ENCODE data around the gene TMC2.
"Not testable (repeated sequence)": the region's sequence is repeated elsewhere in the genome, so short reads cannot be mapped to it uniquely, and the experiment has no call there.

The TMC2 gene

DNA sequence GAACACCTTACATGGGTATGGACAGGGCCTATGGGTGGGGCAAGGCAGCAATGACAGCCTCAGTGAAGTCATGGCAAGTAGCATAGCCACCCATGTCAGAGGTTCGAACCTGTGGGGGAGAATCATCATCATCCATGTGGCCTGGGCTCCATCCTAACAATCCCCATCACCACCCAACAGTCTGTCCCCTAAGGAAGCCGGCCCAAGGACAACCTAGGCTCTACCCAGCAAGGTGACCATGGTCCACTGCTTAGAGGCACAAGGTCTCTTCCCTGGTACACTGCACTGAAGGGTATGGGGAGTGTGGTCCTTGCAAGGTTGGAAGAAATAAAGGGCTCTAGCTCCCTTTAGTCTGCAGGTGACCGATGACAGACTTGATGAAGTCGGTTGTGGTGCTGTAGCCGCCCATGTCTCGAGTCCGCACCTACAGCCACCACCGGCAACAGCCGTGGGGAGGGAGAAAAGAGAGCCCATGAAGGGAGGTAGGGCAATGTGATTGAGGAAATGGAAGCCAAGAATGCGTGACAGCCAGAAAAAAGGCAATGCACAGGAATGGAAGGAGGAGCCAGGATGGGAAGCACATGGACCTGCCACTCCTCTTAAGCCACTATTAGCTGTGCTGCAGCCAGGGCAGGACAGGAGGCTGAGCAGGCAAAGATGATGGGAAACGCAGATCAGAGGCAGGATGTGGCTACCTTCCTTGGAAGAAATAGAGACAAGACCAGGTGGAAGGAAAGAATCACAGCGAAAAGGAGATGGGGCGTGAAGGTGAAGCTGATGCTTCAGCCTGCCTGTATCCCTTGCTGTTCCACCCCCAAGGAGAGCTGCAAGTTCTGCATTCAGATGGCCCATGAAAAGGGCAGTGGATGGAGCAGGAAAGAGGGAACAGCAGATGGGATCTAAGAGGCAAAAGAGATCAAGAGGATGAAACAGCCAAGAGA lies 122.3 kb downstream of the TMC2 start:
- DNase-seq (ENCODE audit: low read depth in 2 of 2, low spot score in 1 of 2): no peak

DNA sequence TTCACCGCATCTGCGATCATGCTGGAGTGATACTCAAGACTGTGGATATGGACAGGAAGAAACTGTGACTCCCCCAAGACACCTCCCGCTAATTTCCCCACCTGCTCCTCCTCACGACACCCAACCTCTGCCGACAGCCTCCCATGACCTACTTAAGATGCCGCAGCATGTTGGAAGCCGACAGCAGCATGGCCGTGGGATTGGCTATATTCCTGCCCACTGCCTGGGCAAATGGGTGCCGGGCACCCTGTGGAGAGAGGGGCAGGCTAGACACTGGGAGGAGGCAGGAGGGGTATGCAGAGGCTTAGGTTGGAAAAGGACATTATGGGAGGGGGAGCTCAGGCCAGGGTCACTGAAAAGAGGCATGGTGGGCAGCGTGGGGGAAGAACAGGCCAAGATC lies 123.2 kb downstream of the TMC2 start:
- DNase-seq (ENCODE audit: low read depth in 2 of 2, low spot score in 1 of 2): no peak

DNA sequence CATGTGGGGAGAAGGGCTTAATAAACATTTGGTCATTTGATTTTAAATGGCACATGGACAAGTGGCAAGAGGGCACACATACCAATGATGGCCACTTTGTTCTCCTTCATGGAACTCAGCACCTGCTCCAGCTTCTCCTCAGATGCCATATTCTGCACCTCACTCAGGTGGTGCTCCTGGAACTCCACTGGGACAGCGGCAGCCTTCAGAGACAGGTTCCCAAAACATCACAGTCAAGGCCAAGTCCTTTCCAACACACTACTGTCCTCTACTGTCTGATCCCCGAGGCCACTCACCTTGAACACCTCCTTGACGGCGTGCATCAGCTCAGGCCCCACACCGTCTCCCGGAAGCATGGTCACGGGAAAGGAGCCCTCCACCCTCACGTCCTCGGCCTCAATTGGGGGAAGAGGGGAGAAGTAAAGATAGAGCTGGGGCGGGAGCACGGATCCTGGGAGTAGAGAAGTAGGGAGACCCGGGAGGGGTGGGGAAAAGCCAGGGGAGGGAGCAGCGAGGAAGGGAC lies 127.1 kb downstream of the TMC2 start:
- no peak for DNase-seq (ENCODE audit: low read depth in 2 of 2, low spot score in 1 of 2)

DNA sequence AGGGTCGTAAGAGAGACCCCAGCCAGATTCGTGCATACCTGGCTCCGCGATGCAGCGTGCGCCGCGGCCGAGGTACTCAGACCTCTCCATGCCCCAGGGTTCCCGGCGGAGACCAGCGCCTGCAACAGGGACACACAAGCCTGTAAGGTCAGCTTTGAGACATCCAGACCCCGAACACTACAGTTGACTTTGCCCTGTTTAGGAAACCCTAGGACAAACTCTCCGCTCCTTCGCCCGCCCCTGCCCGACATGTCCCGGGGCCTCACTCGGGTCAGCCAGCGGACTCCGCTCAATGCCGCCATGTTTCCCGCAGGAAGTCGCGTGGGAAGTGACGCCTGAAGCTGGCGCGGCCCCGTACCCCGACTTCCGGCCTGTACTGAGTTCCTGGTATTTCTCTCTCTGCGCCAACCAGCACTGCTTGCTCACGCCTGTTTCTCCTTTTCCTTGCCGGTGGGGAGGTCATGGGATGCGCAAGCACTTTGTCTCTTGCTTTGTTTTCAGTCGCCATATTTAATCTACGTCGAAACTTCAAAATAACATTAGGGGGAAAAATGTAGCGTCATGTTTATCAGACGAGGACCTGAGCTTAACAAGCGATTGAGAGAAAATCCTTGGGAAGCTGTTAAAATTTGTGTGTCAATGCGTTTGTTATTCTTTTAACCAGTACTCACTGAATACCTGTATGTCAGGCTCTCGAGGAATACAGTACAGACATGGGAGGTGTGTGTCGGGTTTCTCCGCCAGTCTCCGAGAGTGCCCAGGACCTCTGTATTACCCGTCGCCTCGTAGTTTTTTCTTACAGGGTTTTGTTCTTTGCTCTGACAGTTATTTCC lies 127.7 kb downstream of the TMC2 start, which contains the start of gene IDH3B:
IDH3B (minus strand) TSS at position 330 of the 833 bp plus-strand sequence; CDS start at position 302, 28 bp downstream.
- peak; percentile 80 to 89 for DNase-seq (ENCODE audit: low read depth in 2 of 2, low spot score in 1 of 2)

DNA sequence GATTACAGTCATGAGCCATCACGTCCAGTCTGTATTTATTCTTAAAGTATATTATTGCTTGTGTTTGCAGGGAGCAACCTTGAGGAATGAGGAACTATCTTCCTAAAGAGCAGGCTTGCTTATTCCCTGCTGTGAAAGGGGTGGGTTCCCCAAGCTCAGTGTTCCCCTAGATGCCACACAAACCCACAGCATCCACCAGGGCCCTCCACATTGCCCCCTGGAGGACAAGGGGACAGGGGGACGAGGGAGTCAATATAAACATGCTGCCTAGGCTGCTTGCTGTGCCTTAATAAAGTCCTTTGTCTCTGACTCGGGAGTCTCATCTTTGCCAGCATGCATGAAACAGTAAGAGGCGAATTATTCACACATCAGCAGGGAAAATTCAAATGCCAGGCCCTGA lies 135.6 kb downstream of the TMC2 start:
- DNase-seq (ENCODE audit: low read depth in 2 of 2, low spot score in 1 of 2): no peak

DNA sequence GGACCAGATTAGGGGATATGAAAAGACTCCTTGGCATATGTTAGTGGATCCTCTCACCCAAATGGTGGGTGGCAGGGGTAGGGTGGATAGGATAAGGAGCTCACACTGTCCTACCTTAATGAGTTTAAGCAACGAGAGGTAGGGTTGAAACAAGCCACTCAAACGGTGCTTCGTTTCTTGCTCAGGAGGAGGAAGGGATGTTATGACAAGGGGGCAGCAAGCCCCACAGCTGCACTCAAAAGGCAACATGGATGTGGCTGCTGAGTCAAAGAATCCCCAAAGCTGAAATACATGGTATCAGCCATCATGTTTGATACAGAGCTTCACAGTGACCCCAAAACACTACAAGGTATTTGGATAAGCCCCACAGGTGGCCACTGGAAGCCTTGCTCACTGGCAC lies 136.1 kb downstream of the TMC2 start:
- no peak for DNase-seq (ENCODE audit: low read depth in 2 of 2, low spot score in 1 of 2)

DNA sequence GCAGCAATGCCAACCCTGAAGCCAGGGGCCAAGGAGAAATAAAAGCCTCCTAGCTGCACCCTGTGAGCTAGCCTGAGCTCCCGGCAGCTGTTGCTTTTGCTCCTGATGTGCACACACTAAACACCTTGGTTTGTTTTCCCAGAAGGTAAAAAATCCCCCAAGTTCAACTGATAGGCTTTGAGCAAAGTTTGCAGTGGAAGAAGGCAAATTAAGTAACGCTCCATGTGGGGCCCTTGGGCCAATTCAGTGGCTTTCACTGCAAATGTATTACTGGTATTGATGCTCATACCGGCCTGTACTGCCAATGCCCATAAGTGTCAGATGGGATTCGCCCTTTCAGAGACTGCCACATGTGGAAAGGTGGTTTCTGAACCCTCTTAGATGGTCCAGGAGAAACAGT lies 137.1 kb downstream of the TMC2 start:
- DNase-seq (ENCODE audit: low read depth in 2 of 2, low spot score in 1 of 2): no peak

DNA sequence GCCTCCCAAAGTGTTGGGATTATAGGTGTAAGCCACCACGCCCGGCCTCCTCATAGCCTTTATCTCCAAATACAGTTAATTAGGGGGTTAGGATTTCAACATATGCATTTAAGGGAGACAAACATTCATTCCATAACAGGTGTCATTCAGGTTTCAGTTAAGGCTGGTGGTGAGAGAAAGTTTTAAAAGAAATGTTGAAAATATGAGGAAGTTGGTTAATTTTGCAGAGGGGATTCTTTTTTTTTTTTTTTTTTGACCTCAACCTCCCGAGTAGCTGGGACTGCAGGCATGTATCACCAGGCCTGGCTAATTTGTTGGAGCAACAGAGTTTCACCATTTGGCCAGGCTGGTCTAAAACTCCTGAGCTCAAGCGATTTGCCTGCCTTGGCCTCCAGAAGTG lies 143.7 kb downstream of the TMC2 start:
- DNase-seq (ENCODE audit: low read depth in 2 of 2, low spot score in 1 of 2): no peak

DNA sequence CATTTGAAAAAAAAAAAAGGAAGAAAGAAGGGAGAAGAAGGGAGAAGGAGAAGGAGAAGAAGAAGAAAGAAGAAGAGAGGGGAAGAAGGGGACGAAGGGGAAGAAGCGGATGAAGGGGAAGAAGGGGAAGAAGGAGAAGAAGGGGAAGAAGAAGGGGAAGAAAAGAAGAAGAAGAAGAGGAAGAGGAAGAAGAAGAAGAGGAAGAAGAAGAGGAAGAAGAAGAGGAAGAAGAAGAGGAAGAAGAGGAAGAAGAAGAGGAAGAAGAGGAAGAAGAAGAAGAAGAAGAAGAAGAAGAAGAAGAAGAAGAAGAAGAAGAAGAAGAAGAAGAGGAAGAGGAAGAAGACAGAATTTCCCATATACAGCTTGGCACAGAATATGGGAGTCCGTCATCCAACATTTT lies 145.7 kb downstream of the TMC2 start:
- DNase-seq (ENCODE audit: low read depth in 2 of 2, low spot score in 1 of 2): not testable (repeated sequence)

DNA sequence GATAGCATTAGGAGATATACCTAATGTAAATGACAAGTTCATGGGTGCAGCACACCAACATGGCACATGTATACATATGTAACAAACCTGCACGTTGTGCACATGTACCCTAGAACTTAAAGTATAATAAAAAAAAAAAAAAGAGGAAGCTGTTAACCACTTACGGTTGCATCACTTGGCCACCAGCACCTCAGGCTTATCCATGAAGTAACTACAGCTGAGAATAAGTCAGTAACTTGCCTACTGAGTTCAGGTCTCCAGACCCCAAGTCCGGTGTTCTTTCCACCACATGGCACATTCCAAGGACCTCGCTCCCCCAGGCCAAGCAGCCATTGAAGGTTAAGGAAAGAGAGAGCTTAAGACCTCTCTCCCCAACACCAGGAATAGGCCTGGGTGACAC lies 148.4 kb downstream of the TMC2 start:
- DNase-seq (ENCODE audit: low read depth in 2 of 2, low spot score in 1 of 2): not testable (repeated sequence)

DNA sequence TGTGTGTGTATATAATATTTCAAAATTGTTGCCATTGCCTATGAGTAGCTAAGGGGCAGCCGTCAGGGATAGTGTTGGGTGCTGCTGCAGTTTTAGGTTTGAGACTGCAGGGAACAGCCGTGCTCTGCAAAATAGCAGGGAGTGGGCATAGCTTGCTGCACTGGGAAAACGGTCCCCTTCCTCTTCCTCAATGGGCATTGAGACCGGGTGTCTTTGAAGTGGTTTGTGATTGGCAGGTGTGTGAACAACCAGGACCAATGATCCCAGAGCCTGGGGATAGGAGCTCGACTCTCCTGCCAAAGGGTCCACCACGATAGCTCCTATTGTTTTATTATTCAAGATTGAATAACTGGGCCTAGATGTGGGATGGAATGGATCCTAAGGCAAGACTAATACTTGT lies 151.1 kb downstream of the TMC2 start:
- DNase-seq (ENCODE audit: low read depth in 2 of 2, low spot score in 1 of 2): no peak

DNA sequence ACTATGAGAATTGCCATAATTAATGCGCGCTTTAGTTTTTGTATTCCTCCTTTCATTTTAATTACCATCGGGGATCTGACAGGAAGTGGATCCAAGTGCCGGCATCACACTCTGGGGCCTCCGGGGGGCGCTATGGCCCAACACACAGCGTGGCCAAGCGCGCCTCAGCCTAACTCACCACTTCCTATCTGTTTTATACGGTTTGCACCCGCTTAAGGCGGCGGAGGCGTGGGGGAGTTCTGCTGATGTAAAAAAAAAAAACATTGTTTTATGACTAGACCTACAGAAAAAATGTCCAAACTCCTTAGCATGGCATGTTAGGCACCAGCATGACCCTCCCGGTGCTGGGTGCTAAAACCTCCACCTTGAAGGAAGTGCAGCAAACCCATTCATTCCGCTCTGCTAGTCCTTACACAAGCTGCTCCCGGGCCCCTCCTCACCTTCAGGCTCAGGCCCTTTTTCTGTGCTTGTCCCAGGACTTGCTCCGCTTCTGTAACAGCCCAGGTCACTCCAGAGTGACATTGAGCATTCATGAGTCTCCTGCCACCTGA lies 151.7 kb downstream of the TMC2 start:
- peak; percentile 47 to 65 for DNase-seq (ENCODE audit: low read depth in 2 of 2, low spot score in 1 of 2)

DNA sequence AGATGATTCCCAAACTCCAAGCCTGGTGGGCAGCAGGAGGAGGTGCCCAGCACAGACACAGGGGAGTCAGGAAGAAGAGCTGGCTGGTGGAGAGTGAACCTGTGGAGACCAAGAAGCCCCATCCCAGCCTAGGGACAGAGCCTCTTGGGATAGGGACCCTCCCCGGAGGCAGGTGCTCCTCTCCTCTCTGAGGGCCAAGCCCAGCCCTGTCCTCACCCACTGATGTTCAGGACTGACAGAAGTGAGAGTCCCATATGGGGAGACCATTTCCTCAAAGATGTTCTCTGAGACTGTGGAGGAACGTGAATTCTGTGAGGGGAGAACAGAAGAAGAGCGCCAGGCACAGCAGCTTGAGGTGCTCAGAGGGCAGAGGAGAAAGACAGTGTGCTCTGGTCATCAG lies 153.8 kb downstream of the TMC2 start:
- DNase-seq (ENCODE audit: low read depth in 2 of 2, low spot score in 1 of 2): no peak

DNA sequence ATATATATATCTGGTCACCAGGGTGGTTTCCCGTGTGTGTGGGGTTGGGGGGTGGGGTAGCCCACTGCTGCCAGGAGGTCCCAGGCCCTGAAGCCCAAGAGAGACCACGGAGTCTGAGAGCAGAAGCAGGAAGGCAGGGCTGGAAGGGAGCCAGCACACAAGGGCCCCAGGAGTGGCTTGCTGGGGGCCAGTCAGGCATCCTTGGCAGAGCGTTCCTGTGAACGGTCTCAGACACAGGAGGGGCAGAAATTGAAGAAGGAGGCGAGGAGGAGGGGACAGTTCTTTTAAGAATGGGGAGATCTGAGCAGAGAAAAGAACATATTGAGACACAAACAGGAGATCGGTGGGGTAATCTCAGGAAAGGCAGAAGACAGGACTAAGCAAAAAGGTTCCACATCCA lies 154.3 kb downstream of the TMC2 start:
- DNase-seq (ENCODE audit: low read depth in 2 of 2, low spot score in 1 of 2): no peak

DNA sequence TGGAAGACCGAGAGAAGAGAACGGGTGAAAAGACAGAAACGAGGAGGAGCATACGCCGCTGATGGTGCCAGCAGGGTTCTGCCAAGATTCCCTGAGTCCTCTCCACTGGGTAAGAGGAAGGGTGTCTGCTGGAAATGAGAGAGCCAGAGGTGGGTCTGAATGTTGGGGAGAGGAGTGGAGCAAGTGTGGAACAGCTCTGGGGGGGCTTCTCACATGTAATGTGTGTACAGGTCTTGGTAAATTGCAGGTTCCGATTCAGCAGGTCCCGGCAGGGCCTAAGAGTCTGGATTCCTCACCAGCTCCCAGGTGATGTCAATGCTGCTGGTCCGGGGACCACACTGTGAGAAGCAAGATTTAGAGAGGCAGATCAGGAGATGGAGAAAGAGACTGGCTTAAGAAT lies 154.8 kb downstream of the TMC2 start:
- no peak for DNase-seq (ENCODE audit: low read depth in 2 of 2, low spot score in 1 of 2)
